Measurements from ENCODE around the gene DOK1. TPM values are rescaled to one million over a fixed set of nuclear protein-coding genes. Genes with fewer than 3 reads are reported as not detected.

Gene DOK1
- polyA plus RNA-seq, 1 donor (not counting 4 experiments of a cell fraction or from before 2014, with no cell fraction given): 0.97 TPM

GRCh38 chr2:74507145-74507925 is 47.2 kb upstream of the DOK1 start, which contains the start of gene PCGF1:
Gene PCGF1, minus strand, starts transcription at chr2:74507695. Its CDS starts 27 bp downstream, at chr2:74507668.
- Histone ChIP-seq H3K4me3 (ENCODE audit: control insufficient read depth in 2 of 3, extremely low read depth in 1 of 3, insufficient read depth in 2 of 3, low read depth in 1 of 3, low read length in 3 of 3) (peak within 1 kb of the TSS; percentile 85 to 88 (median 86)), H3K36me3 (ENCODE audit: control insufficient read depth in 2 of 2, extremely low read depth in 1 of 2, insufficient read depth in 2 of 2, low read length in 2 of 2) (peaks cover 9 to 10% of the 10 kb centered on the region in 2 experiments), H3K27me3 (ENCODE audit: control insufficient read depth, extremely low read depth, insufficient read depth, low read length) (peaks cover 18% of the 10 kb centered on the region), H3K9me1 (ENCODE audit: control insufficient read depth, extremely low read depth, insufficient read depth, low read length) (no peaks in the 10 kb centered on the region), H3K79me2 (ENCODE audit: control insufficient read depth, insufficient read depth, low read length) (peaks cover 16% of the 10 kb centered on the region), H3K9ac (ENCODE audit: control insufficient read depth, extremely low read depth, insufficient read depth, low read length) (peak within 1 kb of the TSS; percentile 99), H4K20me1 (ENCODE audit: control insufficient read depth, extremely low read depth, insufficient read depth, low read length) (no peaks in the 10 kb centered on the region), H3K9me3 (ENCODE audit: control insufficient read depth, low read depth, low read length) (no peaks in the 10 kb centered on the region), H3K4me2 (ENCODE audit: control insufficient read depth, extremely low read depth, insufficient read depth, low read depth, low read length) (peak within 1 kb of the TSS; percentile 97), H3K27ac (ENCODE audit: control insufficient read depth, insufficient read depth, low read length) (peak within 1 kb of the TSS; percentile 96), H3K4me1 (ENCODE audit: control insufficient read depth, extremely low read depth, insufficient read depth, low read length) (peaks cover 32% of the 10 kb centered on the region), H2AFZ (ENCODE audit: control insufficient read depth, low read length) (peak within 1 kb of the TSS; percentile 96)
- TF ChIP-seq EZH2 (IDR thresholded peaks at IDR 0.05; ENCODE audit: low read length) (no peak), CTCF (optimal IDR thresholded peaks at IDR 0.05 in 1 of 3, IDR thresholded peaks at IDR 0.05 in 1 of 3, conservative IDR thresholded peaks at IDR 0.05 in 1 of 3; ENCODE audit: extremely low read depth in 1 of 3, insufficient read depth in 2 of 3, low read length in 3 of 3) (peak in 1 of 3 experiments; percentile 32)
- peak; percentile 96 for DNase-seq (ENCODE audit: low read depth, low spot score)
- peak; percentile 26 for FAIRE-seq
- dilution Hi-C loops (cut with MboI; ENCODE audit: extremely low pct_ligation_motif_present, low sequenced_read_pairs): no loop called here

- H3K4me2 ChIP-seq (ENCODE audit: control insufficient read depth, extremely low read depth, insufficient read depth, low read depth, low read length): peak overlapping the region; percentile 95
- dilution Hi-C loops (cut with MboI; ENCODE audit: extremely low pct_ligation_motif_present, low sequenced_read_pairs): no loop called here
- H3K9me3 ChIP-seq (ENCODE audit: control insufficient read depth, low read depth, low read length): no peaks in the 10 kb centered on the region
- no peaks in the 10 kb centered on the region for H4K20me1 ChIP-seq (ENCODE audit: control insufficient read depth, extremely low read depth, insufficient read depth, low read length)
- TF ChIP-seq EZH2 (IDR thresholded peaks at IDR 0.05; ENCODE audit: low read length): no peak
- no peaks in the 10 kb centered on the region for H3K9me1 ChIP-seq (ENCODE audit: control insufficient read depth, extremely low read depth, insufficient read depth, low read length)
- H2AFZ ChIP-seq (ENCODE audit: control insufficient read depth, low read length): peak overlapping the region; percentile 76
- peaks cover 22% of the 10 kb centered on the region for H3K27me3 ChIP-seq (ENCODE audit: control insufficient read depth, extremely low read depth, insufficient read depth, low read length)
- H3K27ac ChIP-seq (ENCODE audit: control insufficient read depth, insufficient read depth, low read length): peak overlapping the region; percentile 96
- peaks cover 9 to 10% of the 10 kb centered on the region in 2 experiments for H3K36me3 ChIP-seq (ENCODE audit: control insufficient read depth in 2 of 2, extremely low read depth in 1 of 2, insufficient read depth in 2 of 2, low read length in 2 of 2)
- H3K4me3 ChIP-seq (ENCODE audit: control insufficient read depth in 2 of 3, extremely low read depth in 1 of 3, insufficient read depth in 2 of 3, low read depth in 1 of 3, low read length in 3 of 3): peak overlapping the region; percentile 85 to 88 (median 86)
- H3K4me1 ChIP-seq (ENCODE audit: control insufficient read depth, extremely low read depth, insufficient read depth, low read length): peaks cover 25% of the 10 kb centered on the region
- DNase-seq (ENCODE audit: low read depth, low spot score): no peak
- FAIRE-seq: no peak
- peak overlapping the region; percentile 99 for H3K9ac ChIP-seq (ENCODE audit: control insufficient read depth, extremely low read depth, insufficient read depth, low read length)
- peaks cover 16% of the 10 kb centered on the region for H3K79me2 ChIP-seq (ENCODE audit: control insufficient read depth, insufficient read depth, low read length)
Measured at GRCh38 chr2:74507926-74508520, 46.5 kb upstream of the DOK1 start.
